Nucleus accumbens (tissue), 56 donors: Measurements from ENCODE around the gene STAT3.
A peak's percentile ranks its signal among the peaks of the same experiment; 100 is the strongest.
"Not testable (repeated sequence)": the region's sequence is repeated elsewhere in the genome, so short reads cannot be mapped to it uniquely, and the experiment has no call there.

Experiments
- DNase-seq, 56 donors: peaks; one replicate each; lab custom pipeline; 2025; lab: John Stamatoyannopoulos, UW

STAT3 gene

GRCh38 chr17:42387661-42388380 is 421 bp downstream of the STAT3 start:
- peak in 20 of 56 donors; percentile 15 to 72 (median 53) for DNase-seq

- no peak for DNase-seq
These were observed 1.2 kb downstream of the STAT3 start for GRCh38 chr17:42386777-42387657.

GRCh38 chr17:42381898-42382297 is 6.3 kb downstream of the STAT3 start:
- DNase-seq, result no peak

- no peak for DNase-seq
These were observed 7.3 kb downstream of the STAT3 start for GRCh38 chr17:42380935-42381334.

GRCh38 chr17:42378959-42379594 is 9.2 kb downstream of the STAT3 start:
- DNase-seq, result peak in 1 of 56 donors; percentile 4

GRCh38 chr17:42378359-42378958 is 9.8 kb downstream of the STAT3 start:
- no peak for DNase-seq

GRCh38 chr17:42373896-42374295 is 14.3 kb downstream of the STAT3 start:
- no peak for DNase-seq

GRCh38 chr17:42372142-42372541 is 16.1 kb downstream of the STAT3 start:
- DNase-seq, result no peak

GRCh38 chr17:42368797-42369561 is 19.3 kb downstream of the STAT3 start:
- DNase-seq, result not testable (repeated sequence)

- not testable (repeated sequence) for DNase-seq
These were observed 19.9 kb downstream of the STAT3 start for GRCh38 chr17:42368310-42368709.

- DNase-seq, result not testable (repeated sequence)
These were observed 21.8 kb downstream of the STAT3 start for GRCh38 chr17:42366176-42367023.

- DNase-seq, result no peak
These were observed 23.1 kb downstream of the STAT3 start for GRCh38 chr17:42365136-42365535.

GRCh38 chr17:42363767-42364585 is 24.3 kb downstream of the STAT3 start:
- no peak for DNase-seq

GRCh38 chr17:42363231-42363630 is 25.0 kb downstream of the STAT3 start:
- no peak for DNase-seq

- no peak for DNase-seq
These were observed 25.8 kb downstream of the STAT3 start for GRCh38 chr17:42362245-42362961.

- no peak for DNase-seq
These were observed 26.5 kb downstream of the STAT3 start for GRCh38 chr17:42361781-42362186.

- not testable (repeated sequence) for DNase-seq
These were observed 27.9 kb downstream of the STAT3 start for GRCh38 chr17:42360388-42360787.
